BJ (cell line): ENCODE results near the gene PEPD. TPM values are rescaled to one million over a fixed set of nuclear protein-coding genes. Genes with fewer than 3 reads are reported as not detected.

Experiments
- CTCF ChIA-PET: fragments of 350-600 bp; formaldehyde crosslinking; extraction: SDS; loops from one replicate; lab custom pipeline; 2021; ENCODE audit warnings: antibody characterized with exemption, inconsistent platforms; lab: Yijun Ruan, JAX
- POLR2A ChIA-PET: fragments of 300-600 bp; sonication (Branson Sonifier 250); formaldehyde crosslinking; extraction: SDS; loops from one replicate; lab custom pipeline; 2021; ENCODE audit warnings: antibody characterized with exemption; lab: Charles Lee
- DNase-seq: peaks from one replicate; pipeline ENCODE4 v3.0.0-alpha.2; 2011; ENCODE audit warnings: low read depth
- H3K27me3 ChIP-seq: 2 replicates; pipeline ENCODE4 v1.6.0; 2011; ENCODE audit warnings: low read length; ENCODE audit not compliant: control insufficient read depth, insufficient read depth
- H3K36me3 ChIP-seq: 2 replicates; pipeline ENCODE4 v1.5.1; 2011; ENCODE audit warnings: low read length; ENCODE audit not compliant: control insufficient read depth, insufficient read depth
- H3K4me3 ChIP-seq: 2 replicates; pipeline ENCODE4 v1.5.1; 2011; ENCODE audit warnings: low read depth, mild to moderate bottlenecking, control low read depth, low read length
- polyA plus RNA-seq: library from polyadenylated mRNA; depleted of rRNA; stranded (reverse); fragments of >200 nt; gene quantifications from 2 replicates; pipeline ENCODE4 v1.2.3, GENCODE V29; 2011
- TF ChIP-seq, protein P1 (sequence below): IDR thresholded peaks from 2 replicates; pipeline ENCODE4 v1.5.1; 2011; ENCODE audit warnings: low read depth, mild to moderate bottlenecking, control low read depth, inconsistent platforms, low read length, moderate library complexity; ENCODE audit not compliant: insufficient read depth

PEPD gene
- polyA plus RNA-seq, 1 experiment = 97.6 TPM

DNA sequence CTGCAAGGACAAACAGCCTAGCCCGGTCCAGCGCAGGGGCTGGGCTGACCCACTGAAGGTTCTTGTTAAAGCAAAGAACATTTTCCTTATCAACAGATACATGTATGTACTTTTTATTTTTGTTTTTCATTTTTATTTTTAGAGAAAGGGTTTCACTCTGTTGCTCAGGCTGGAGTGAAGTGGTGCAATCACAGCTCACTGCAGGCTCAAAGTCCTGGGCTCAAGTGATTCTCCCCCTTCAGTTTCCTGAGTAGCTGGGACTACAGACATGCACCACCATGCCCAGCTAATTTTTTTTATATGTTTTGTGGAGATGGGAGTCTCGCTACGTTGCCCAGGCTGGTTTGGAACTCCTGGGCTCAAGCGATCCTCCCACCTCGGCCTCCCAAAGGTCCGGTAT is 100.2 kb downstream of the PEPD start:
- H3K27me3 ChIP-seq = no peaks in the 10 kb centered on the region
- ChIA-PET CTCF (interaction anchor here (0.7 to 4.9 kb wide), 7 partner anchors 9 to 356 kb away, joined by 3 to 23 read pairs (median 4); no protein-coding TSS in a partner anchor), POLR2A (no interaction called here)
- H3K4me3 ChIP-seq = no peak overlapping the region
- H3K36me3 ChIP-seq = no peaks in the 10 kb centered on the region
- DNase-seq = no peak
- TF ChIP-seq, protein P1, sequence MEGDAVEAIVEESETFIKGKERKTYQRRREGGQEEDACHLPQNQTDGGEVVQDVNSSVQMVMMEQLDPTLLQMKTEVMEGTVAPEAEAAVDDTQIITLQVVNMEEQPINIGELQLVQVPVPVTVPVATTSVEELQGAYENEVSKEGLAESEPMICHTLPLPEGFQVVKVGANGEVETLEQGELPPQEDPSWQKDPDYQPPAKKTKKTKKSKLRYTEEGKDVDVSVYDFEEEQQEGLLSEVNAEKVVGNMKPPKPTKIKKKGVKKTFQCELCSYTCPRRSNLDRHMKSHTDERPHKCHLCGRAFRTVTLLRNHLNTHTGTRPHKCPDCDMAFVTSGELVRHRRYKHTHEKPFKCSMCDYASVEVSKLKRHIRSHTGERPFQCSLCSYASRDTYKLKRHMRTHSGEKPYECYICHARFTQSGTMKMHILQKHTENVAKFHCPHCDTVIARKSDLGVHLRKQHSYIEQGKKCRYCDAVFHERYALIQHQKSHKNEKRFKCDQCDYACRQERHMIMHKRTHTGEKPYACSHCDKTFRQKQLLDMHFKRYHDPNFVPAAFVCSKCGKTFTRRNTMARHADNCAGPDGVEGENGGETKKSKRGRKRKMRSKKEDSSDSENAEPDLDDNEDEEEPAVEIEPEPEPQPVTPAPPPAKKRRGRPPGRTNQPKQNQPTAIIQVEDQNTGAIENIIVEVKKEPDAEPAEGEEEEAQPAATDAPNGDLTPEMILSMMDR = no peak

DNA sequence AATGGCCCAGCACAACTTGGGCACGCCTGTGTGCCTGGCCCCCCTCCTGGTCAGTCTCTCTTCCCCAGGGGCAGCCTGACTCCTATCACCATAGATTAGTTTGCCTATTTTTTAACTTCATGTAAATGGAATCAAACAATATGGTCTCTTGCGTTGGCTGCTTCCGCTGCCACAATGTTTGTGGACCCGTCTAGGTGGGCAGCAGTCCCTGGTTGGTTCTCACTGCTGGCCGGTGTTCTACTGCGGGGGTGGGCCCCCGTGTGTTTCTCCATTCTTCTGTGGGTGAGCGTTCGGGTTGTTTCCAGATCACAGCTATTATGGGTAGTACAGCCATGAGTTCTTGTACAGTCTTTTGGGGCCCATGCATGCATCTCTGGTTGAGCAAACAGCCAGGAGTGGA is 100.8 kb downstream of the PEPD start:
- TF ChIP-seq, protein P1 = no peak
- H3K4me3 ChIP-seq = no peak overlapping the region
- no peaks in the 10 kb centered on the region for H3K27me3 ChIP-seq
- ChIA-PET POLR2A (no interaction called here), CTCF (interaction anchor here (0.7 to 4.9 kb wide), 7 partner anchors 10 to 357 kb away, joined by 3 to 23 read pairs (median 4); no protein-coding TSS in a partner anchor)
- no peak for DNase-seq
- no peaks in the 10 kb centered on the region; the same call in 1 of the 2 replicates for H3K36me3 ChIP-seq

DNA sequence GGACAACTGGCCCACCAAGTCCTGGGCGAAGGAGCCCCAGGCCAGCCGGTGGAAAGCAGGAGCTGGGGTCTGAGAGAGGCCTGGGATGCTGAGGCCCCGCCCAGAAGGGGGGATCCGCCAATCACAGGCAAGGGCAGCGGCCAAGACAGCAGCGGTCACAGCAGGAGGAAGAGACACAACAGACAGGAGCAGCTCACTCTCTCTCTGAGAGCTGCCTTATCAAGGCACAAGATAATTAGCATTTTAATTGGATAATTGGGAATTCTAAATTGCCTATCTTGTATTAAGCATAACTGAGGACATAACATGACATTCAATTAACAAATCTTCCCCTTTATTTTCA is 101.8 kb downstream of the PEPD start:
- H3K4me3 ChIP-seq = no peak overlapping the region
- CTCF ChIA-PET = interaction anchor here (1.5 to 7.9 kb wide), 5 partner anchors 11 to 358 kb away, joined by 4 to 120 read pairs (median 23); no protein-coding TSS in a partner anchor
- no peaks in the 10 kb centered on the region for H3K27me3 ChIP-seq
- no peak for DNase-seq
- no peaks in the 10 kb centered on the region; the same call in 1 of the 2 replicates for H3K36me3 ChIP-seq
- TF ChIP-seq, protein P1 = no peak
- POLR2A ChIA-PET = no interaction called here

DNA sequence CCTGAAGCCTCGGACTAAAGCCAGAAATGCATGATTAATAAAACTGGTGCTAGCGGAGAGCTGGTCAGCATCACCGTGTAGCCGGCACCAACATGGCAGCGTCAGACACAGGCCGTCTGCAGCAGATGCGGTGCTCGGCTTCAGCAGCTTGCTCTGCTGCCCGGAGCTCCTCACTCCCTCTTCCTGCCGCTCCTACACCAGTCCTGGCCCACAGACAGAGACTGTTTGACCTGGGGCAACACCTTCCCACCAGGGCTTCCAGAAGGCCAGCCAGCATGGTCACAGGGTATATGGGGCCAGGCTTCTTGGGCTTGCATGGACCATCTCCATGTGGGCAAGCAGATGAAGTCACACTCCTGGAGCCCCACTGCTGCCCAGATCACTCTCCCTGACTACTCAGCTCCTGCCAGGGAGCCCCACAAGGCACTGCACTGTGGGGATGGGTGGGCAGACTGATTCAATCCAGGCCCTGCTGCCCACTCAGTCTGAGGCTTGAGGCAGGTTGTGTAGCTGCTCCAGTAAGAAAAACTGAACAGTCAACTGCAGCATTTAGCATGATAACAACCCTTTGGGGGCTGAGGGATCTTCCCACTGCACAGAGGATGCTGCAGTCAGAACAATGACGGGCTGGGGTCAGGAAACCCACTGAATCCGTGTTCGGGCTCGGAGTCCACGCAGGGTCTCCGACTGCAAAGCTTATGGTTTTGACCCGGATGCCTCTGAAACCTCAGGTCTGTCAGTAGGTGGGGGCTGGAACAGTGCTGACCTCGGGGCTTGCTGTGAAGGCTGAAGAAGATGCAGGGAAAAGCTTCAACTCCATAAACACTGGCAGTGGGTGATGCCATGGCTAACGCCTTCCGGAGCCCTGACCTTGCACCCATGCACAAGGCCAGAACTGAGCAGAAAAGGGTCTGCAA is 102.5 kb downstream of the PEPD start:
- POLR2A ChIA-PET = no interaction called here
- CTCF ChIA-PET = interaction anchor here (0.8 to 7.9 kb wide), 8 partner anchors 10 to 359 kb away, joined by 3 to 120 read pairs (median 8); no protein-coding TSS in a partner anchor
- DNase-seq = no peak
- H3K27me3 ChIP-seq = no peaks in the 10 kb centered on the region
- no peaks in the 10 kb centered on the region; the same call in 1 of the 2 replicates for H3K36me3 ChIP-seq
- H3K4me3 ChIP-seq = no peak overlapping the region
- TF ChIP-seq, protein P1 = no peak

DNA sequence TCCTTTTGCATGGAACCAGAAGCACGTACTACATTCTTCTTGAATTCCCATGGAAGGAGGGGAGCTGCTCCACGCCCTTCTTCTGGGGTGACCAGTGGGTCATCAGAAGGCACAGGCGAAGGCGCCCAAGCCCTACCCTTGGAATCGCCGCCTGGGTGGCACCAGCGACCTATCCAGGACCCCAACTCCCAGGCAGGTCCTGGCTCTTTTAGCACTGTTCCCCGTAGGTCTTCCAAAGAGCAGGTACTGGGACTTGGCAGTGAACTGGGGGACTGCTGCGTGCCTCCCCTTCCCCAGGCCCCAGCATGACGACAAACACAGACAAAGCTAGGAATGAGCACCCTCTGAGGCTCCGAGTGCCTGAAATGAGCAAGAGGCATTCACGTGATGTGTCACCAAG is 103.1 kb downstream of the PEPD start:
- CTCF ChIA-PET = interaction anchor here (1.1 to 7.9 kb wide), 9 partner anchors 11 to 352 kb away, joined by 3 to 120 read pairs (median 5); no protein-coding TSS in a partner anchor
- H3K36me3 ChIP-seq = no peaks in the 10 kb centered on the region; the same call in 1 of the 2 replicates
- POLR2A ChIA-PET = no interaction called here
- no peak for DNase-seq
- no peak overlapping the region for H3K4me3 ChIP-seq
- H3K27me3 ChIP-seq = no peaks in the 10 kb centered on the region
- TF ChIP-seq, protein P1 = no peak
